Measurements from ENCODE around the gene HNRNPR.
"Not testable (repeated sequence)": the region's sequence is repeated elsewhere in the genome, so short reads cannot be mapped to it uniquely, and the experiment has no call there.

Gene HNRNPR

GRCh38 chr1:23322770-23323169 lies 21.3 kb downstream of the HNRNPR start:
- DNase-seq (ENCODE audit: low spot score): no peak

- DNase-seq (ENCODE audit: low spot score): not testable (repeated sequence)
Measured at GRCh38 chr1:23310280-23310679, 33.8 kb downstream of the HNRNPR start.

- no peak for DNase-seq (ENCODE audit: low spot score)
Measured at GRCh38 chr1:23304140-23304620, 39.9 kb downstream of the HNRNPR start.

- DNase-seq (ENCODE audit: low spot score): no peak
Measured at GRCh38 chr1:23303524-23303923, 40.6 kb downstream of the HNRNPR start.

GRCh38 chr1:23296931-23297330 lies 47.2 kb downstream of the HNRNPR start:
- DNase-seq (ENCODE audit: low spot score): no peak

GRCh38 chr1:23291706-23292105 lies 52.4 kb downstream of the HNRNPR start:
- DNase-seq (ENCODE audit: low spot score): no peak

GRCh38 chr1:23290836-23291565 lies 53.1 kb downstream of the HNRNPR start:
- DNase-seq (ENCODE audit: low spot score): no peak

- no peak for DNase-seq (ENCODE audit: low spot score)
Measured at GRCh38 chr1:23288671-23289070, 55.4 kb downstream of the HNRNPR start.

- DNase-seq (ENCODE audit: low spot score): no peak
Measured at GRCh38 chr1:23288201-23288600, 55.9 kb downstream of the HNRNPR start.

- DNase-seq (ENCODE audit: low spot score): peak; percentile 4
Measured at GRCh38 chr1:23286401-23286800, 57.7 kb downstream of the HNRNPR start.

- peak; percentile 39 for DNase-seq (ENCODE audit: low spot score)
Measured at GRCh38 chr1:23283667-23284602, 60.1 kb downstream of the HNRNPR start.

- peak; percentile 56 for DNase-seq (ENCODE audit: low spot score)
Measured at GRCh38 chr1:23282957-23283356, 61.1 kb downstream of the HNRNPR start.

- DNase-seq (ENCODE audit: low spot score): no peak
Measured at GRCh38 chr1:23278717-23279116, 65.4 kb downstream of the HNRNPR start.

GRCh38 chr1:23276531-23276930 lies 67.6 kb downstream of the HNRNPR start:
- DNase-seq (ENCODE audit: low spot score): no peak

GRCh38 chr1:23274134-23274505 lies 70.0 kb downstream of the HNRNPR start:
- no peak for DNase-seq (ENCODE audit: low spot score)

GRCh38 chr1:23273450-23274133 lies 70.5 kb downstream of the HNRNPR start:
- DNase-seq (ENCODE audit: low spot score): peak; percentile 48

GRCh38 chr1:23263380-23263887 lies 80.7 kb downstream of the HNRNPR start:
- no peak for DNase-seq (ENCODE audit: low spot score)

GRCh38 chr1:23258082-23258481 lies 86.0 kb downstream of the HNRNPR start:
- DNase-seq (ENCODE audit: low spot score): not testable (repeated sequence)

GRCh38 chr1:23257371-23257770 lies 86.7 kb downstream of the HNRNPR start:
- DNase-seq (ENCODE audit: low spot score): not testable (repeated sequence)
